GM12878 (cell line): ENCODE results near the gene DKKL1. TPM values are rescaled to one million over a fixed set of nuclear protein-coding genes. Genes with fewer than 3 reads are reported as not detected.

ENCODE experiments used
- ATAC-seq: fragments of 200-7000 bp; cut with Tn5 transposase; 3 replicates; pipeline ENCODE4 v1.9.1; 2020; ENCODE audit warnings: mild to moderate bottlenecking, moderate library complexity
- BruUV-seq: library from RNA; stranded (reverse); fragments of 400-500 nt; replicated peaks from 2 replicates; lab custom pipeline; 2021; lab: Mats Ljungman, UMichigan
- CTCF ChIA-PET: fragments of 300-600 bp; sonication (Branson Sonifier 250); formaldehyde crosslinking; extraction: SDS; loops from one replicate; lab custom pipeline; 2021; ENCODE audit warnings: inconsistent platforms; lab: Yijun Ruan, JAX
- POLR2A ChIA-PET: fragments of 350-600 bp; formaldehyde crosslinking; extraction: SDS; loops from one replicate; lab custom pipeline; 2021; ENCODE audit warnings: inconsistent platforms; lab: Charles Lee
- RAD21 ChIA-PET: fragments of 300-600 bp; sonication (Branson Sonifier 250); formaldehyde crosslinking; loops from one replicate; lab custom pipeline; 2023; ENCODE audit warnings: antibody characterized with exemption; ENCODE audit not compliant: unreplicated experiment; lab: Charles Lee
- SMC1A ChIA-PET: fragments of 300-600 bp; sonication (Branson Sonifier 250); formaldehyde crosslinking; loops from one replicate; lab custom pipeline; 2023; ENCODE audit not compliant: unreplicated experiment, uncharacterized antibody; lab: Charles Lee
- DNase-seq: peaks from one replicate; pipeline ENCODE4 v3.0.0-alpha.2; 2011; ENCODE audit warnings: low read depth, low spot score
- FAIRE-seq: peaks from 3 replicates; lab custom pipeline; 2011; peaks lifted over from hg19 to GRCh38; lab: Jason Lieb, UNC
- H2AFZ ChIP-seq: 2 replicates; pipeline ENCODE4 v1.6.0; 2011; ENCODE audit warnings: low read depth, low read length, control low read depth; ENCODE audit not compliant: control insufficient read depth
- H3K27ac ChIP-seq: 2 replicates; pipeline ENCODE4 v1.5.1; 2011; ENCODE audit warnings: control low read depth; ENCODE audit not compliant: control insufficient read depth, insufficient read depth
- H3K27me3 ChIP-seq, 2 experiments: replicated peaks in 1 of 2; 2 replicates each; pipeline versions ENCODE4 v1.6.0 to v1.6.1; 2011; ENCODE audit warnings: low read length in 1 of 2; ENCODE audit not compliant: control insufficient read depth in 2 of 2, insufficient read depth in 2 of 2
- H3K36me3 ChIP-seq, 2 experiments: 2 replicates each; pipeline ENCODE4 v1.5.1; 2011; ENCODE audit warnings: low read length in 1 of 2; ENCODE audit not compliant: control insufficient read depth in 2 of 2, insufficient read depth in 2 of 2
- H3K4me1 ChIP-seq: 2 replicates; pipeline ENCODE4 v1.6.1; 2011; ENCODE audit warnings: mild to moderate bottlenecking, low read length, moderate library complexity, mixed read lengths; ENCODE audit not compliant: control insufficient read depth, insufficient read depth
- H3K4me2 ChIP-seq: 2 replicates; pipeline ENCODE4 v1.6.0; 2011; ENCODE audit warnings: control low read depth; ENCODE audit not compliant: control insufficient read depth, insufficient read depth
- H3K4me3 ChIP-seq: fragments of 200-600 bp; sonication (generic); 2 replicates; pipeline ENCODE4 v1.5.1; 2016
- H3K79me2 ChIP-seq: 2 replicates; pipeline ENCODE4 v1.6.0; 2011; ENCODE audit warnings: low read length; ENCODE audit not compliant: control insufficient read depth, insufficient read depth
- H3K9ac ChIP-seq: 2 replicates; pipeline ENCODE4 v1.8.0; 2011; ENCODE audit warnings: low read length, control low read depth, mixed read lengths; ENCODE audit not compliant: control insufficient read depth, insufficient read depth
- H3K9me3 ChIP-seq: replicated peaks from 3 replicates; pipeline ENCODE4 v1.5.1; 2011; ENCODE audit warnings: mild to moderate bottlenecking, low read length; ENCODE audit not compliant: control insufficient read depth, insufficient read depth
- H4K20me1 ChIP-seq: 2 replicates; pipeline ENCODE4 v1.6.0; 2011; ENCODE audit not compliant: control insufficient read depth, insufficient read depth
- ASH2L ChIP-seq: fragments of 300-600, 200-600 bp; sonication (generic); IDR thresholded peaks from 2 replicates; pipeline ENCODE4 v1.6.1; 2017; ENCODE audit warnings: low read depth, mild to moderate bottlenecking, borderline replicate concordance
- CREB1 ChIP-seq: IDR thresholded peaks from 2 replicates; pipeline ENCODE4 v1.6.1; 2012; ENCODE audit warnings: low read depth, mild to moderate bottlenecking, inconsistent platforms
- GATAD2B ChIP-seq: fragments of 450-650 bp; conservative IDR thresholded peaks from 2 replicates; pipeline ENCODE4 v1.6.1; 2017; ENCODE audit warnings: low read depth, mild to moderate bottlenecking, moderate library complexity
- NFYB ChIP-seq: IDR thresholded peaks from 2 replicates; pipeline ENCODE4 v1.6.1; 2011; ENCODE audit warnings: low read depth, mild to moderate bottlenecking, low read length, improper control_type of control experiment, moderate library complexity; ENCODE audit not compliant: insufficient read depth
- RB1 ChIP-seq: fragments of 450-650 bp; formaldehyde crosslinking; IDR thresholded peaks from 2 replicates; pipeline ENCODE4 v1.6.1; 2017; ENCODE audit warnings: mild to moderate bottlenecking, borderline replicate concordance
- WRNIP1 ChIP-seq: IDR thresholded peaks from 2 replicates; pipeline ENCODE4 v1.6.1; 2011; ENCODE audit warnings: low read depth, low read length, improper control_type of control experiment, borderline replicate concordance
- YBX1 ChIP-seq: fragments of 450-650 bp; IDR thresholded peaks from 2 replicates; pipeline ENCODE4 v1.6.1; 2016; ENCODE audit warnings: antibody characterized with exemption
- YY1 ChIP-seq: IDR thresholded peaks from 2 replicates; pipeline ENCODE4 v1.6.1; 2011; ENCODE audit warnings: low read depth, mild to moderate bottlenecking, low read length
- ZBTB11 ChIP-seq: fragments of 450-650 bp; formaldehyde crosslinking; IDR thresholded peaks from 2 replicates; pipeline ENCODE4 v1.5.0; 2022; ENCODE audit warnings: mild to moderate bottlenecking, missing genetic modification characterization
- ZBTB4 ChIP-seq: fragments of 450-650 bp; formaldehyde crosslinking; IDR thresholded peaks from 2 replicates; pipeline ENCODE4 v1.4.0; 2022; ENCODE audit warnings: mild to moderate bottlenecking, moderate library complexity
- ZNF622 ChIP-seq: fragments of 450-650 bp; IDR thresholded peaks from 2 replicates; pipeline ENCODE4 v1.6.1; 2017; ENCODE audit warnings: mild to moderate bottlenecking, inconsistent platforms
- WGBS: methylation state at CpG from one replicate; pipeline ENCODE4 v1.1.6; 2016; ENCODE audit warnings: low lambda C conversion rate; ENCODE audit not compliant: insufficient replicate concordance, insufficient coverage; ENCODE audit errors: missing lambda C conversion rate; 5-methylcytosine and 5-hydroxymethylcytosine counted together
- in situ Hi-C: fragments of 300-500 bp; cut with MboI; formaldehyde crosslinking; loops from 9 replicates; pipeline ENCODE4 v1.14.3; 2018; ENCODE audit warnings: mixed read lengths
- intact Hi-C: fragments of 100-400 bp; cut with micrococcal nuclease; formaldehyde crosslinking; loops from one replicate; pipeline ENCODE4 v1.14.2; 2022; ENCODE audit not compliant: unreplicated experiment
- polyA plus RNA-seq, 11 experiments: library from polyadenylated mRNA; depleted of rRNA in 4 of 11; unstranded in 6 of 11; stranded (reverse) in 5 of 11; fragments of >200 nt; fragmentation: Nextera tagmentation in 4 of 11; fragmentation: Illumina TruSeq in 1 of 11; extraction: Ambion mirVana in 4 of 11; extraction: Trizol in 1 of 11; gene quantifications; 1 replicate in 1 of 11; 2 replicates in 10 of 11; pipeline versions ENCODE4 v1.2.1 to v1.2.3, GENCODE V29; 2011 to 2016; ENCODE audit warnings: inconsistent platforms in 2 of 11, missing spikeins in 2 of 11, low read depth in 1 of 11
- total RNA-seq, 4 experiments: library from RNA; depleted of rRNA in 3 of 4; stranded (reverse); fragments of >200 nt in 3 of 4; fragmentation: Illumina TruSeq in 1 of 4; extraction: Trizol in 1 of 4; gene quantifications; 2 replicates each; pipeline versions ENCODE4 v1.2.1 to v1.2.3, GENCODE V29; 2013 to 2021

The DKKL1 gene
- total and polyA plus RNA-seq, 10 of the 15 experiments (the other 5 are each of a cell fraction or from before 2014, with no cell fraction given), result not detected

GRCh38 chr19:49355909-49356353 is 7.7 kb upstream of the DKKL1 start:
- no peak for ATAC-seq
- no peaks in the 10 kb centered on the region; the same call in 1 of the 2 replicates for H3K4me1 ChIP-seq
- H3K36me3 ChIP-seq, result no peaks in the 10 kb centered on the region
- no peak overlapping the region for H2AFZ ChIP-seq
- DNase-seq, result no peak
- no peak overlapping the region for H3K9ac ChIP-seq
- intact Hi-C loops, result no loop called here
- no peak overlapping the region for H3K4me3 ChIP-seq
- H3K79me2 ChIP-seq, result no peaks in the 10 kb centered on the region
- TF ChIP-seq ZNF622, result no peak
- TF ChIP-seq GATAD2B, result no peak
- TF ChIP-seq NFYB, result no peak
- no peak for TF ChIP-seq RB1
- TF ChIP-seq YY1, result no peak
- no peak for TF ChIP-seq ASH2L
- no peak for TF ChIP-seq ZBTB11 (CRISPR knock-in tag)
- TF ChIP-seq YBX1, result no peak
- TF ChIP-seq ZBTB4 (CRISPR knock-in tag), result no peak
- no peak for TF ChIP-seq WRNIP1
- TF ChIP-seq CREB1, result no peak
- TF ChIP-seq, all 136 proteins: peak for 0
- RAD21 ChIA-PET, result interaction anchor here (0.5 kb wide), 1 partner anchor 49 kb away, joined by 4 read pairs; no protein-coding TSS in a partner anchor
- Histone ChIP-seq H3K27me3 (peaks cover 0 to 2% of the 10 kb centered on the region in 2 experiments; a peak in 2 of 4 replicates), H4K20me1 (no peaks in the 10 kb centered on the region), H3K9me3 (no peaks in the 10 kb centered on the region; the same call in 2 of the 3 replicates), H3K4me2 (no peak overlapping the region), H3K27ac (no peak overlapping the region)
- no peak for FAIRE-seq
- SMC1A ChIA-PET, result no interaction called here
- WGBS, result 0% methylated on average over 8 of the region's 12 CpGs
- no TSS peak for BruUV-seq
- POLR2A ChIA-PET, result interaction anchor here (0.6 kb wide), 2 partner anchors 63 to 205 kb away, joined by 4 to 5 read pairs; no protein-coding TSS in a partner anchor
- in situ Hi-C loops, result no loop called here
- CTCF ChIA-PET, result no interaction called here
